Measurements from ENCODE around the gene LSAMP.

The LSAMP gene

GRCh38 chr3:116020495-116020894 is 424.8 kb downstream of the LSAMP start:
- H3K27ac ChIP-seq (ENCODE audit: extremely low read depth, low read depth, low read length): no peak overlapping the region
- POLR2A ChIA-PET: no interaction called here
- CTCF ChIA-PET: no interaction called here

DNA sequence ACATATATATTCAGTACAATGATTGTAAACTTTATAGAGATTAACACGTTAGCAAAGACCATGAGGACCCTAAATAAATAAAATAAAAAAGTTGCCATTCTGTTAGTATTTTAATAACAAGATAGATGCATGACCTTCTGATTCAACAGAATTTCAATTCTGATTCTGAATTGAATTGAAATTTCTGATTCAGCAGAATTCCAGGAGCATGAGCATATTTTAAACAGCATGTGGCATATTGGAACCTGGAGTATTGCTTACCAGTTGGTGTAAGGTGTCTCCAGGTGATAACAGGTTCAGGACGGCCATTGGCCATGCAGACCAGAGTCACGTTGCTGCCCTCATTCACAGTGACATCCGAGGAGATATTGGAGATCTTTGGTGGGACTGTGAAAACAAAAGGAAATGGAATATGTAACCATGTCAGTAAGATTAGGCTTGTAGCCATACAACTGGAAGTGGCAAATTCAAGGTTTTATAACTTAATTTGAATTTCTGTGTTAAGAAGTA is 426.0 kb downstream of the LSAMP start:
- POLR2A ChIA-PET: no interaction called here
- H3K36me3 ChIP-seq (ENCODE audit: control insufficient read depth in 2 of 2, insufficient read depth in 1 of 2, low read length in 2 of 2): no peaks in the 10 kb centered on the region
- TF ChIP-seq, protein P1, sequence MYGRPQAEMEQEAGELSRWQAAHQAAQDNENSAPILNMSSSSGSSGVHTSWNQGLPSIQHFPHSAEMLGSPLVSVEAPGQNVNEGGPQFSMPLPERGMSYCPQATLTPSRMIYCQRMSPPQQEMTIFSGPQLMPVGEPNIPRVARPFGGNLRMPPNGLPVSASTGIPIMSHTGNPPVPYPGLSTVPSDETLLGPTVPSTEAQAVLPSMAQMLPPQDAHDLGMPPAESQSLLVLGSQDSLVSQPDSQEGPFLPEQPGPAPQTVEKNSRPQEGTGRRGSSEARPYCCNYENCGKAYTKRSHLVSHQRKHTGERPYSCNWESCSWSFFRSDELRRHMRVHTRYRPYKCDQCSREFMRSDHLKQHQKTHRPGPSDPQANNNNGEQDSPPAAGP (tag by site-specific recombination; IDR thresholded peaks at IDR 0.05): no peak
- TF ChIP-seq, protein P2, sequence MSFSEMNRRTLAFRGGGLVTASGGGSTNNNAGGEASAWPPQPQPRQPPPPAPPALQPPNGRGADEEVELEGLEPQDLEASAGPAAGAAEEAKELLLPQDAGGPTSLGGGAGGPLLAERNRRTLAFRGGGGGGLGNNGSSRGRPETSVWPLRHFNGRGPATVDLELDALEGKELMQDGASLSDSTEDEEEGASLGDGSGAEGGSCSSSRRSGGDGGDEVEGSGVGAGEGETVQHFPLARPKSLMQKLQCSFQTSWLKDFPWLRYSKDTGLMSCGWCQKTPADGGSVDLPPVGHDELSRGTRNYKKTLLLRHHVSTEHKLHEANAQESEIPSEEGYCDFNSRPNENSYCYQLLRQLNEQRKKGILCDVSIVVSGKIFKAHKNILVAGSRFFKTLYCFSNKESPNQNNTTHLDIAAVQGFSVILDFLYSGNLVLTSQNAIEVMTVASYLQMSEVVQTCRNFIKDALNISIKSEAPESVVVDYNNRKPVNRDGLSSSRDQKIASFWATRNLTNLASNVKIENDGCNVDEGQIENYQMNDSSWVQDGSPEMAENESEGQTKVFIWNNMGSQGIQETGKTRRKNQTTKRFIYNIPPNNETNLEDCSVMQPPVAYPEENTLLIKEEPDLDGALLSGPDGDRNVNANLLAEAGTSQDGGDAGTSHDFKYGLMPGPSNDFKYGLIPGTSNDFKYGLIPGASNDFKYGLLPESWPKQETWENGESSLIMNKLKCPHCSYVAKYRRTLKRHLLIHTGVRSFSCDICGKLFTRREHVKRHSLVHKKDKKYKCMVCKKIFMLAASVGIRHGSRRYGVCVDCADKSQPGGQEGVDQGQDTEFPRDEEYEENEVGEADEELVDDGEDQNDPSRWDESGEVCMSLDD (tag by site-specific recombination; IDR thresholded peaks at IDR 0.05): no peak
- TF ChIP-seq TCF7L2 (IDR thresholded peaks at IDR 0.05; ENCODE audit: borderline replicate concordance, low read depth, low read length) (no peak), ZFP3 (tag by site-specific recombination; IDR thresholded peaks at IDR 0.05; ENCODE audit: low read depth) (no peak), KLF9 (tag by site-specific recombination; IDR thresholded peaks at IDR 0.05; ENCODE audit: low read depth) (no peak), ZBTB48 (tag by site-specific recombination; IDR thresholded peaks at IDR 0.05) (no peak), GFI1B (tag by site-specific recombination; IDR thresholded peaks at IDR 0.05) (no peak), ZBTB21 (tag by site-specific recombination; IDR thresholded peaks at IDR 0.05) (no peak), ZNF324 (tag by site-specific recombination; IDR thresholded peaks at IDR 0.05) (no peak), ZNF777 (tag by site-specific recombination; IDR thresholded peaks at IDR 0.05; ENCODE audit: borderline replicate concordance) (no peak), MYNN (tag by site-specific recombination; IDR thresholded peaks at IDR 0.05; ENCODE audit: borderline replicate concordance) (no peak)
- TF ChIP-seq, protein P3, sequence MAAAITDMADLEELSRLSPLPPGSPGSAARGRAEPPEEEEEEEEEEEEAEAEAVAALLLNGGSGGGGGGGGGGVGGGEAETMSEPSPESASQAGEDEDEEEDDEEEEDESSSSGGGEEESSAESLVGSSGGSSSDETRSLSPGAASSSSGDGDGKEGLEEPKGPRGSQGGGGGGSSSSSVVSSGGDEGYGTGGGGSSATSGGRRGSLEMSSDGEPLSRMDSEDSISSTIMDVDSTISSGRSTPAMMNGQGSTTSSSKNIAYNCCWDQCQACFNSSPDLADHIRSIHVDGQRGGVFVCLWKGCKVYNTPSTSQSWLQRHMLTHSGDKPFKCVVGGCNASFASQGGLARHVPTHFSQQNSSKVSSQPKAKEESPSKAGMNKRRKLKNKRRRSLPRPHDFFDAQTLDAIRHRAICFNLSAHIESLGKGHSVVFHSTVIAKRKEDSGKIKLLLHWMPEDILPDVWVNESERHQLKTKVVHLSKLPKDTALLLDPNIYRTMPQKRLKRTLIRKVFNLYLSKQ (tag by site-specific recombination; IDR thresholded peaks at IDR 0.05; ENCODE audit: borderline replicate concordance): no peak
- no peaks in the 10 kb centered on the region for H3K4me1 ChIP-seq (ENCODE audit: control insufficient read depth, insufficient read depth, low read length)
- no peak overlapping the region for H3K4me3 ChIP-seq (ENCODE audit: low read depth, low read length)
- no peak overlapping the region for H3K27ac ChIP-seq (ENCODE audit: extremely low read depth, low read depth, low read length)
- CTCF ChIA-PET: no interaction called here
- H3K9me3 ChIP-seq (ENCODE audit: control insufficient read depth, insufficient read depth, low read depth, low read length): no peaks in the 10 kb centered on the region

More at GRCh38 chr3:116020495-116020894, 424.8 kb downstream of the LSAMP start:
- Histone ChIP-seq H3K4me1 (ENCODE audit: control insufficient read depth, insufficient read depth, low read length) (no peaks in the 10 kb centered on the region), H3K4me3 (ENCODE audit: low read depth, low read length) (no peak overlapping the region), H3K36me3 (ENCODE audit: control insufficient read depth in 2 of 2, insufficient read depth in 1 of 2, low read length in 2 of 2) (no peaks in the 10 kb centered on the region), H3K9me3 (ENCODE audit: control insufficient read depth, insufficient read depth, low read depth, low read length) (no peaks in the 10 kb centered on the region)
- TF ChIP-seq ZNF274 (IDR thresholded peaks at IDR 0.05; ENCODE audit: low read length): no peak
- TF ChIP-seq ZNF274 (tag by site-specific recombination; IDR thresholded peaks at IDR 0.05; ENCODE audit: borderline replicate concordance): no peak
- no peak for TF ChIP-seq YY1 (tag by site-specific recombination; IDR thresholded peaks at IDR 0.05)
- TF ChIP-seq ZNF660 (tag by site-specific recombination; IDR thresholded peaks at IDR 0.05): no peak

DNA sequence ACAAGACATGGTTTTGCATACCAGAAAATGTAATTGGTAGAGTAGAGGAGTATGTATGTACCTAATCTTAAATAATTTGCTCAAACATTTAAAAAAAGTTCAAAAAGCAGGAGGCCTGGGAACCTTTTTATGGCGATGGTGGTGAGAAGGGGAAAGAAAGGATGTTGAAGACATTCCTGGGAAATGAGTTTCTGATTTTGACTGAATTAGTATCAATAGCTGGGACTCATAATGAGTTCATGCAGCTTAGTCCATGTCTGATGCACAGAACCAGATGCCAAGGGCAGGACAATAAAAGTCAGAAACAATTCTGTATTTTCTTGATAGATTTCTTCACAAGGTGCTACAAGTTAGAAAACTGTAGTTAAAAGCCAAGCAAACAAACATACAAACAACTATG is 426.6 kb downstream of the LSAMP start:
- Histone ChIP-seq H3K9me3 (ENCODE audit: control insufficient read depth, insufficient read depth, low read depth, low read length) (no peaks in the 10 kb centered on the region), H3K36me3 (ENCODE audit: control insufficient read depth in 2 of 2, insufficient read depth in 1 of 2, low read length in 2 of 2) (no peaks in the 10 kb centered on the region), H3K4me1 (ENCODE audit: control insufficient read depth, insufficient read depth, low read length) (no peaks in the 10 kb centered on the region), H3K27ac (ENCODE audit: extremely low read depth, low read depth, low read length) (no peak overlapping the region), H3K4me3 (ENCODE audit: low read depth, low read length) (no peak overlapping the region)
- POLR2A ChIA-PET: no interaction called here
- CTCF ChIA-PET: no interaction called here
- TF ChIP-seq SETDB1 (IDR thresholded peaks at IDR 0.05; ENCODE audit: insufficient read length, low read length) (no peak), KLF8 (tag by site-specific recombination; IDR thresholded peaks at IDR 0.05) (no peak), ZNF335 (tag by site-specific recombination; conservative IDR thresholded peaks at IDR 0.05) (no peak), MEIS1 (CRISPR knock-in tag; IDR thresholded peaks at IDR 0.05; ENCODE audit: borderline replicate concordance) (no peak), ZNF239 (tag by site-specific recombination; IDR thresholded peaks at IDR 0.05) (no peak), GLI4 (tag by site-specific recombination; IDR thresholded peaks at IDR 0.05) (no peak), ZNF114 (tag by site-specific recombination; IDR thresholded peaks at IDR 0.05) (no peak), ZNF830 (tag by site-specific recombination; IDR thresholded peaks at IDR 0.05; ENCODE audit: low read depth) (no peak), ZFHX2 (tag by site-specific recombination; conservative IDR thresholded peaks at IDR 0.05) (no peak), ZNF692 (tag by site-specific recombination; IDR thresholded peaks at IDR 0.05) (no peak), HOXA7 (CRISPR knock-in tag; IDR thresholded peaks at IDR 0.05; ENCODE audit: borderline replicate concordance) (no peak)
